ENCODE results near the gene SULT1C4. TPM values are rescaled to one million over a fixed set of nuclear protein-coding genes. Genes with fewer than 3 reads are reported as not detected.

The SULT1C4 gene
- total and polyA plus RNA-seq, 2 of the 8 experiments (the other 6 are each of a cell fraction or from before 2014, with no cell fraction given): 1.5 to 2.1 TPM

DNA sequence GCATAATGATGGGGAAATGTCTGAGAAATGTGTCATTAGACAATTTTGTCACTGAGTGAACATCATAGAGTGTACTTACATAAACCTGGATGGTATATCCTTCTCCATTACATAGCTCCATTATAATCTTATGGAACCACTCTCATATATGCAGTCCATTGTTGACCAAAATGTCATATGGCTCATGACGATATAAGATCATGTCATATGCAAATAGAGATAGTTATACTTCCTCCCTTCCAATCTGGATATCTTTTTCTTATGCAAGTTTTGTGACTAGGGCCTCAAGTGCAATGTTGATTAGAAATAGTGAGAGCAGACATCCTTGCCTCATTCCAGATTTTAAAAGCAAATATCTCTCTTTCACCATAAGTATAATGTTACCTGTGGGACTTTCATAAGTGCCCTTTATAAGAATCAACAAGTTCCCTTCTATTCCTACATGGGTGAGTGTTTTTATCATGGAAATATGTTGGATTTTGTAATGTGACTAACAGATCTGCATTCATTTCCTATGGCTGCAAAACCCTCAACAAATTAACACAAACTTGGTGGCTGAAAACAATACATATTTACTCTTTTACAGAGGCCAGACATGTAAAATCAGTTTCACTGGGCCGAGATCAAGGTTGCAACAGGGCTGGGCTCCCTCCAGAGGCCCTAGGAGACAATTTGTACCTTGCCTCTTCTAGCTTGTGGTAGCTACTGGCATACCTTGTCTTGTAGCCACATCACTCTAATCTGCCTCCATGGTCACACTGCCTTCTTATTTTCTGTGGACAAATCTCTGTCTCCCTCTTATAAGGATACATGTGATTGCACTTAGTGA is 21.6 kb upstream of the SULT1C4 start:
- no peak overlapping the region for H2AFZ ChIP-seq (ENCODE audit: low read length)
- H3K79me2 ChIP-seq (ENCODE audit: control insufficient read depth in 1 of 2, insufficient read depth in 2 of 2, low read length in 2 of 2): no peaks in the 10 kb centered on the region
- peak; percentile 49; the same call in 1 of the 2 replicates for TF ChIP-seq POLR2AphosphoS5 (IDR thresholded peaks at IDR 0.05; ENCODE audit: low read depth, low read length)
- TF ChIP-seq SP1 (IDR thresholded peaks at IDR 0.05; ENCODE audit: low read depth, low read length): no peak
- no peak for TF ChIP-seq CHD1 (IDR thresholded peaks at IDR 0.05; ENCODE audit: low read depth, low read length)
- peak in 1 of 2 experiments; percentile 15; a peak in 1 of 4 replicates for TF ChIP-seq RAD21 (IDR thresholded peaks at IDR 0.05 in 1 of 2, conservative IDR thresholded peaks at IDR 0.05 in 1 of 2; ENCODE audit: low read depth in 2 of 2, low read length in 2 of 2)
- TF ChIP-seq ZNF274 (IDR thresholded peaks at IDR 0.05; ENCODE audit: borderline replicate concordance, extremely low read depth, low read length): no peak
- no peak for TF ChIP-seq GABPA (IDR thresholded peaks at IDR 0.05; ENCODE audit: borderline replicate concordance, insufficient read depth, low read length)
- peak in 1 of 2 experiments; percentile 83; a peak in 2 of 3 replicates for TF ChIP-seq POLR2A (IDR thresholded peaks at IDR 0.05; ENCODE audit: control extremely low read depth in 1 of 2, low read depth in 2 of 2, low read length in 2 of 2)
- TF ChIP-seq TBP (IDR thresholded peaks at IDR 0.05; ENCODE audit: low read depth, low read length): peak; percentile 76
- TF ChIP-seq TAF7 (optimal IDR thresholded peaks at IDR 0.05; ENCODE audit: borderline replicate concordance, low read depth, low read length): peak; percentile 98
- H4K91ac ChIP-seq (replicated peaks; ENCODE audit: insufficient read length, low read length): no peak overlapping the region
- no peaks in the 10 kb centered on the region for H4K20me1 ChIP-seq (replicated peaks in 1 of 2; ENCODE audit: control insufficient read depth in 1 of 2, insufficient read depth in 2 of 2, low read length in 2 of 2)
- no peak overlapping the region for H4K5ac ChIP-seq (ENCODE audit: insufficient read length, low read depth, low read length)
- no peak overlapping the region for H3K14ac ChIP-seq (ENCODE audit: insufficient read length)
- no peak overlapping the region for H2AK5ac ChIP-seq (ENCODE audit: low read depth, low read length)
- no peak overlapping the region for H2BK5ac ChIP-seq (ENCODE audit: low read depth, low read length)
- H2BK12ac ChIP-seq (ENCODE audit: low read depth, low read length): no peak overlapping the region
- H3K9me3 ChIP-seq (ENCODE audit: insufficient read depth in 2 of 2, low read depth in 1 of 2, low read length in 1 of 2): no peaks in the 10 kb centered on the region
- H2BK15ac ChIP-seq (ENCODE audit: low read length): no peak overlapping the region
- no peaks in the 10 kb centered on the region for H3K27me3 ChIP-seq (replicated peaks in 1 of 4; ENCODE audit: control insufficient read depth in 3 of 4, extremely low read depth in 1 of 4, insufficient read depth in 3 of 4, low read length in 3 of 4)
- CTCF ChIA-PET (ENCODE audit: partially characterized antibody): interaction anchor here (0.8 kb wide), 1 partner anchor 33 kb away, joined by 3 read pairs; no protein-coding TSS in a partner anchor
- H2BK20ac ChIP-seq (ENCODE audit: low read length): no peak overlapping the region
- H4K8ac ChIP-seq (ENCODE audit: extremely low read depth, insufficient read depth, low read length): no peak overlapping the region
- DNase-seq (ENCODE audit: low read depth in 1 of 2, low spot score in 2 of 2): no peak
- no peak overlapping the region for H3K23ac ChIP-seq (ENCODE audit: insufficient read length)
- no peaks in the 10 kb centered on the region for H3K4me1 ChIP-seq (replicated peaks in 1 of 4; ENCODE audit: control insufficient read depth in 3 of 4, insufficient read depth in 4 of 4, low read length in 3 of 4)
- H3K4me2 ChIP-seq (ENCODE audit: insufficient read depth in 1 of 2, low read depth in 2 of 2, low read length in 2 of 2): no peak overlapping the region
- no peak overlapping the region for H3K9ac ChIP-seq (replicated peaks in 1 of 4; ENCODE audit: extremely low read depth in 1 of 4, low read depth in 3 of 4, low read length in 3 of 4)
- H3K79me1 ChIP-seq (ENCODE audit: low read depth, low read length): no peaks in the 10 kb centered on the region
- FAIRE-seq: no peak
- no peak overlapping the region for H3K4me3 ChIP-seq (ENCODE audit: extremely low read depth in 1 of 4, insufficient read depth in 2 of 4, low read depth in 3 of 4, low read length in 4 of 4)
- H3K36me3 ChIP-seq (ENCODE audit: control insufficient read depth in 2 of 4, insufficient read depth in 4 of 4, low read length in 3 of 4): no peaks in the 10 kb centered on the region
- POLR2A ChIA-PET (ENCODE audit: partially characterized antibody): no interaction called here
- no peak overlapping the region for H3K56ac ChIP-seq (replicated peaks; ENCODE audit: insufficient read length, low read depth, low read length)
- WGBS, 2 experiments (ENCODE audit: extremely low coverage in 1 of 2, insufficient coverage in 1 of 2, insufficient read length in 1 of 2, insufficient replicate concordance in 2 of 2, low coverage in 1 of 2, low lambda C conversion rate in 2 of 2, missing lambda C conversion rate in 1 of 2): 86% methylated on average over 2 of the region's 2 CpGs; no CpG with 5 or more reads in 1 of the 2 experiments
- no peak overlapping the region for H3K4ac ChIP-seq (replicated peaks; ENCODE audit: insufficient read length, low read depth, low read length)
- H3K23me2 ChIP-seq (ENCODE audit: low read depth, low read length): no peaks in the 10 kb centered on the region
- no peak overlapping the region for H2BK120ac ChIP-seq (replicated peaks; ENCODE audit: low read depth, low read length)
- H3K18ac ChIP-seq (ENCODE audit: extremely low read depth, low read length): no peak overlapping the region
- H3K27ac ChIP-seq (ENCODE audit: low read depth, low read length): no peak overlapping the region

All from H1 (cell line).